Bronchial smooth muscle cell (primary cell): ENCODE results near the gene ZFP3. TPM values are rescaled to one million over a fixed set of nuclear protein-coding genes. Genes with fewer than 3 reads are reported as not detected.

Source experiments
- total RNA-seq: library from RNA; depleted of rRNA; stranded (reverse); fragments of >200 nt; gene quantifications from 2 replicates; pipeline ENCODE4 v1.2.1, GENCODE V29; 2014

ZFP3 gene
- 0.69 and 1.3 TPM in 2 replicates for total RNA-seq

GRCh38 chr17:5078106-5079028, at the start of gene ZFP3:
TSS of gene ZFP3 (plus strand) at chr17:5078467. CDS start at chr17:5091505, 13,038 bp downstream.

GRCh38 chr17:5035315-5035714, 43.0 kb upstream of the ZFP3 start, which contains the start of gene SLC52A1:
TSS of gene SLC52A1 (minus strand) at chr17:5035426. CDS start at chr17:5034606, 820 bp downstream.

GRCh38 chr17:5111402-5112204, 33.3 kb downstream of the ZFP3 start, which contains the start of gene ZNF232:
TSS of gene ZNF232 (minus strand) at chr17:5111878. CDS start at chr17:5111822, 56 bp downstream.

GRCh38 chr17:5115673-5116651, 37.7 kb downstream of the ZFP3 start, which contains the start of gene USP6:
TSS of gene USP6 (plus strand) at chr17:5116032. CDS start at chr17:5130368, 14,336 bp downstream.

Other genes with a start within 250 kb of the ZFP3 start
- gene MINK1, start 245.1 kb upstream of the ZFP3 start, total RNA-seq: 25.7 and 31.9 TPM in 2 replicates
- gene C17orf107, start 178.9 kb upstream of the ZFP3 start, total RNA-seq: 3.2 and 3.5 TPM in 2 replicates
- 0.47 and 1.2 TPM in 2 replicates for gene CHRNE, start 175.4 kb upstream of the ZFP3 start, total RNA-seq
- gene GP1BA, start 146.2 kb upstream of the ZFP3 start, total RNA-seq: not detected in 2 replicates
- gene SLC25A11, start 138.4 kb upstream of the ZFP3 start, total RNA-seq: 46.7 and 67.4 TPM in 2 replicates
- gene RNF167, start 138.2 kb upstream of the ZFP3 start, total RNA-seq: 13.3 and 16.9 TPM in 2 replicates
- gene PFN1, start 129.9 kb upstream of the ZFP3 start, total RNA-seq: 419 and 524 TPM in 2 replicates
- 2.2 TPM in 2 replicates for gene ENO3, start 127.3 kb upstream of the ZFP3 start, total RNA-seq
- 51.7 and 58.0 TPM in 2 replicates for gene SPAG7, start 110.7 kb upstream of the ZFP3 start, total RNA-seq
- 4.5 and 5.4 TPM in 2 replicates for gene CAMTA2, start 90.8 kb upstream of the ZFP3 start, total RNA-seq
- 0.09 and 0.32 TPM in 2 replicates for gene INCA1, start 80.9 kb upstream of the ZFP3 start, total RNA-seq
- gene KIF1C, start 80.5 kb upstream of the ZFP3 start, total RNA-seq: 70.3 and 76.3 TPM in 2 replicates
- 0.32 TPM in 1 of 2 replicates, not detected in the other for gene SLC52A1, start 43.0 kb upstream of the ZFP3 start, total RNA-seq
- gene ZNF232, start 33.4 kb downstream of the ZFP3 start, total RNA-seq: 6.3 and 7.7 TPM in 2 replicates
- under 0.01 TPM in 1 of 2 replicates, not detected in the other for gene USP6, start 37.6 kb downstream of the ZFP3 start, total RNA-seq
- 4.8 and 6.5 TPM in 2 replicates for gene ZNF594, start 113.4 kb downstream of the ZFP3 start, total RNA-seq
- gene SCIMP, start 156.4 kb downstream of the ZFP3 start, total RNA-seq: not detected in 2 replicates
- gene RABEP1, start 203.8 kb downstream of the ZFP3 start, total RNA-seq: 36.7 and 39.2 TPM in 2 replicates